ENCODE results near the gene PDS5B. TPM values are rescaled to one million over a fixed set of nuclear protein-coding genes. Genes with fewer than 3 reads are reported as not detected.
A peak's percentile ranks its signal among the peaks of the same experiment; 100 is the strongest.
"Not testable (repeated sequence)": the region's sequence is repeated elsewhere in the genome, so short reads cannot be mapped to it uniquely, and the experiment has no call there.

Gene PDS5B
- 10 to 100 TPM; 53.1 to 62.9 TPM for total RNA-seq

GRCh38 chr13:32586080-32586900 is at the start of gene PDS5B:
Gene PDS5B, plus strand, starts transcription at chr13:32586452. Its CDS starts 62,321 bp downstream, at chr13:32648773.
- Mint-ChIP-seq H3K9me3 (no peaks in the 10 kb centered on the region), H3K27ac (peak within 1 kb of the TSS; percentile 91 to 99), H3K36me3 (peaks cover 9 to 15% of the 10 kb centered on the region in 2 donors)
- DNase-seq (ENCODE audit: low spot score in 2 of 2) (peak; percentile 97), ATAC-seq (peak; percentile 91 to 96)

- H3K9me3 Mint-ChIP-seq: peaks cover 0 to 3% of the 10 kb centered on the region in 2 donors
- DNase-seq (ENCODE audit: low spot score in 2 of 2) (peak; percentile 11 to 77), ATAC-seq (no peak)
- peaks cover 47 to 51% of the 10 kb centered on the region in 2 donors for H3K36me3 Mint-ChIP-seq
- H3K27ac Mint-ChIP-seq: peak overlapping the region; percentile 99 to 100
Observed at GRCh38 chr13:32537580-32538142, 48.6 kb upstream of the PDS5B start.

- Mint-ChIP-seq H3K9me3 (peaks cover 0 to 3% of the 10 kb centered on the region in 2 donors), H3K27ac (peak overlapping the region; percentile 99 to 100), H3K36me3 (peaks cover 46 to 47% of the 10 kb centered on the region in 2 donors)
- ATAC-seq: peak; percentile 82
- peak in 1 of 2 donors; percentile 81 for DNase-seq (ENCODE audit: low spot score in 2 of 2)
Observed at GRCh38 chr13:32538143-32538620, 48.1 kb upstream of the PDS5B start.

- DNase-seq (ENCODE audit: low spot score in 2 of 2): peak; percentile 82 to 87
- H3K27ac Mint-ChIP-seq: peak within 1 kb of the TSS; percentile 99 to 100
- peaks cover 41 to 44% of the 10 kb centered on the region in 2 donors for H3K36me3 Mint-ChIP-seq
Observed at GRCh38 chr13:32538621-32539246, 47.5 kb upstream of the PDS5B start, which contains the start of gene N4BP2L2. Gene N4BP2L2, minus strand, starts transcription at chr13:32538795. Its CDS starts 1,768 bp downstream, at chr13:32537027.

GRCh38 chr13:32542221-32542620 is 44.0 kb upstream of the PDS5B start:
- H3K36me3 Mint-ChIP-seq: peaks cover 11 to 20% of the 10 kb centered on the region in 2 donors
- no peak overlapping the region for H3K27ac Mint-ChIP-seq
- no peaks in the 10 kb centered on the region for H3K9me3 Mint-ChIP-seq
- ATAC-seq: no peak
- DNase-seq (ENCODE audit: low spot score in 2 of 2): no peak

More at GRCh38 chr13:32538621-32539246, 47.5 kb upstream of the PDS5B start, which contains the start of gene N4BP2L2:
- ATAC-seq: peak; percentile 80 to 96
- peaks cover 0 to 3% of the 10 kb centered on the region in 2 donors for H3K9me3 Mint-ChIP-seq

GRCh38 chr13:32545083-32545482 is 41.2 kb upstream of the PDS5B start:
- DNase-seq (ENCODE audit: low spot score in 2 of 2) (no peak), ATAC-seq (no peak)
- H3K27ac Mint-ChIP-seq: no peak overlapping the region
- H3K9me3 Mint-ChIP-seq: no peaks in the 10 kb centered on the region
- no peaks in the 10 kb centered on the region for H3K36me3 Mint-ChIP-seq

- Mint-ChIP-seq H3K27ac (no peak overlapping the region), H3K9me3 (peaks cover 4 to 5% of the 10 kb centered on the region in 2 donors), H3K36me3 (peaks cover 0 to 5% of the 10 kb centered on the region in 2 donors)
- DNase-seq (ENCODE audit: low spot score in 2 of 2) (no peak), ATAC-seq (no peak)
Observed at GRCh38 chr13:32548837-32549236, 37.4 kb upstream of the PDS5B start.

GRCh38 chr13:32549788-32550187 is 36.5 kb upstream of the PDS5B start:
- peaks cover 0 to 5% of the 10 kb centered on the region in 2 donors for H3K36me3 Mint-ChIP-seq
- peaks cover 4 to 5% of the 10 kb centered on the region in 2 donors for H3K9me3 Mint-ChIP-seq
- ATAC-seq: no peak
- DNase-seq (ENCODE audit: low spot score in 2 of 2): no peak
- no peak overlapping the region for H3K27ac Mint-ChIP-seq

GRCh38 chr13:32553720-32554119 is 32.5 kb upstream of the PDS5B start:
- no peak for DNase-seq (ENCODE audit: low spot score in 2 of 2)
- no peak for ATAC-seq
- no peak overlapping the region for H3K27ac Mint-ChIP-seq
- H3K9me3 Mint-ChIP-seq: peaks cover 4 to 5% of the 10 kb centered on the region in 2 donors
- H3K36me3 Mint-ChIP-seq: peaks cover 0 to 5% of the 10 kb centered on the region in 2 donors

- Mint-ChIP-seq H3K27ac (no peak overlapping the region), H3K36me3 (peaks cover 5 to 8% of the 10 kb centered on the region in 2 donors), H3K9me3 (peaks cover 6 to 8% of the 10 kb centered on the region in 2 donors)
- ATAC-seq (peak in 1 of 2 donors; percentile 70), DNase-seq (ENCODE audit: low spot score in 2 of 2) (no peak)
Observed at GRCh38 chr13:32555613-32556012, 30.6 kb upstream of the PDS5B start.

- H3K27ac Mint-ChIP-seq; DNase-seq (ENCODE audit: low spot score in 2 of 2); ATAC-seq: not testable (repeated sequence)
- Mint-ChIP-seq H3K9me3 (peaks cover 12 to 16% of the 10 kb centered on the region in 2 donors), H3K36me3 (peaks cover 19 to 21% of the 10 kb centered on the region in 2 donors)
Observed at GRCh38 chr13:32560842-32561241, 25.4 kb upstream of the PDS5B start.

GRCh38 chr13:32575687-32576086 is 10.6 kb upstream of the PDS5B start:
- peaks cover 8 to 11% of the 10 kb centered on the region in 2 donors for H3K36me3 Mint-ChIP-seq
- ATAC-seq; DNase-seq (ENCODE audit: low spot score in 2 of 2); H3K27ac Mint-ChIP-seq: not testable (repeated sequence)
- H3K9me3 Mint-ChIP-seq: peaks cover 8 to 11% of the 10 kb centered on the region in 2 donors

- no peak for DNase-seq (ENCODE audit: low spot score in 2 of 2)
- ATAC-seq: no peak
- Mint-ChIP-seq H3K9me3 (peaks cover 8 to 11% of the 10 kb centered on the region in 2 donors), H3K27ac (no peak overlapping the region), H3K36me3 (peaks cover 8 to 11% of the 10 kb centered on the region in 2 donors)
Observed at GRCh38 chr13:32577032-32577431, 9.2 kb upstream of the PDS5B start.

- ATAC-seq (no peak), DNase-seq (ENCODE audit: low spot score in 2 of 2) (no peak)
- peaks cover 8 to 11% of the 10 kb centered on the region in 2 donors for H3K9me3 Mint-ChIP-seq
- no peak overlapping the region for H3K27ac Mint-ChIP-seq
- peaks cover 8 to 11% of the 10 kb centered on the region in 2 donors for H3K36me3 Mint-ChIP-seq
Observed at GRCh38 chr13:32581177-32581786, 5.0 kb upstream of the PDS5B start.

GRCh38 chr13:32582281-32582680 is 4.0 kb upstream of the PDS5B start:
- H3K36me3 Mint-ChIP-seq: peaks cover 5 to 6% of the 10 kb centered on the region in 2 donors
- no peak for ATAC-seq
- no peak for DNase-seq (ENCODE audit: low spot score in 2 of 2)
- H3K27ac Mint-ChIP-seq: no peak overlapping the region
- H3K9me3 Mint-ChIP-seq: peaks cover 2% of the 10 kb centered on the region in 2 donors

- no peak overlapping the region for H3K27ac Mint-ChIP-seq
- DNase-seq (ENCODE audit: low spot score in 2 of 2) (no peak), ATAC-seq (no peak)
- H3K36me3 Mint-ChIP-seq: peaks cover 8 to 9% of the 10 kb centered on the region in 2 donors
- no peaks in the 10 kb centered on the region for H3K9me3 Mint-ChIP-seq
Observed at GRCh38 chr13:32582991-32583390, 3.3 kb upstream of the PDS5B start.
